Pulmonary artery endothelial cell (primary cell): ENCODE results near the gene RIBC2. TPM values are rescaled to one million over a fixed set of nuclear protein-coding genes. Genes with fewer than 3 reads are reported as not detected.
"Not testable (repeated sequence)": the region's sequence is repeated elsewhere in the genome, so short reads cannot be mapped to it uniquely, and the experiment has no call there.

ENCODE experiments used
- DNase-seq: peaks from one replicate; pipeline ENCODE4 v3.0.0-alpha.2; 2011; ENCODE audit warnings: low read depth, low spot score
- total RNA-seq: library from RNA; depleted of rRNA; stranded (reverse); fragments of >200 nt; gene quantifications from 2 replicates; pipeline ENCODE4 v1.2.3, GENCODE V29; 2014

Gene RIBC2
- total RNA-seq, 1 donor from 2014 or later = 0.86 TPM

- no peak for DNase-seq
Observed at GRCh38 chr22:45448431-45448830, 34.9 kb downstream of the RIBC2 start.

DNA sequence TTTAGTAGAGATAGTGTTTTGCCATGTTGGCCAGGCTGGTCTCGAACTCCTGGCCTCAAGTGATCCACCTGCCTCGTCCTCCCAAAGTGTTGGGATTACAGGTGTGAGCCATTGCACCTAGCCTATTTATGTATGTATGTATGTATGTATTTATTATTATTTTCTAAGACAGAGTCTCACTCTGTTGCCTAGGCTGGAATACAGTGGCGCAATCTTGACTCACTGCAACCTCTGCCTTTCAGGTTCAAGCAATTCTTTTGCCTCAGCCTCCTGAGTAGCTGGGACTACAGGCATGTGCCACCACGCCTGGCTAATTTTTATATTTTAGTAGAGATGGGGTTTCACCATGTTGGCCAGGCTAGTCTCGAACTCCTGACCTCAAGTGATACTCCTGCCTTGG lies 35.9 kb downstream of the RIBC2 start:
- not testable (repeated sequence) for DNase-seq

- no peak for DNase-seq
Observed at GRCh38 chr22:45450101-45450785, 36.8 kb downstream of the RIBC2 start.

GRCh38 chr22:45450921-45451651 lies 37.6 kb downstream of the RIBC2 start:
- no peak for DNase-seq

DNA sequence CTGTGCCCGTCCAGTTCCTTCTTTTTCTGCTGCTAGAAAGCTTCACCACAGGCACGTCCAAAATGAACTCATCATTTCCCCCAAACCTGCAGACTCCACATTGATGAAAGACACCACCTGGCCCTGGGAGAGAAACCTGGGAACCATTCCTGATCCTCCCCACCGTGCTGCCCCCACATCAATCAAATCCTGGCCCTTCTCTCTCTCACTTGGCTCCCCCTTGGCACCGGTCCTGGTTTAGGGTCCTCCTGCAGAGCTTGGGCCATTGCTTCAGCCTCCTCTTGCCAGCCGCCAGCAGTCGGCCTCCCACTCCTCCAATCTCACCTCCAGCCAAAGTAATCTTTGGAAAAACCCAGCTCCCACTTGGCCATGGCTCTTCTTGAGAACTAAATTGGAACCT lies 38.5 kb downstream of the RIBC2 start:
- DNase-seq = no peak

GRCh38 chr22:45452565-45453379 lies 39.3 kb downstream of the RIBC2 start:
- no peak for DNase-seq

- no peak for DNase-seq
Observed at GRCh38 chr22:45453764-45454163, 40.3 kb downstream of the RIBC2 start.

- DNase-seq = no peak
Observed at GRCh38 chr22:45454275-45454674, 40.8 kb downstream of the RIBC2 start.

GRCh38 chr22:45455212-45455611 lies 41.7 kb downstream of the RIBC2 start:
- no peak for DNase-seq

- DNase-seq = no peak
Observed at GRCh38 chr22:45455621-45456020, 42.1 kb downstream of the RIBC2 start.

DNA sequence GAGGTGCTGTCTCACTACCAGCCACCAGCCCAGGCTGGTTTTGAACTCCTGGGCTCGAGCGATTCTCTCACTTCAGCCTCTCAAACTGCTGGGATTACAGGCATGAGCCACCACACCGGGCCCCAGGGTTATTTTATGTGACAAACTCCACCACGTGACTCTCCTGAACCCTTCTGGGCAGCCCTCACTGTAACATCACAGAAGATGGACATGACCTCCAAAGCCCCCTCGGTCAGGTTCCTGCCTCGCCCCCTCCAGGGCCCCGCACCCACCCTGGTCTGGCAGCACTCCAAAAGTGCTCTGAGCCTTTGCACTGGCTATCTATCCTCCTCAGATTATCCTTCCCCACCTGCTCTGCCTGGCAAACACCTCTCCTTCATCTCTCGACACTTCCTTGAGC lies 43.3 kb downstream of the RIBC2 start:
- no peak for DNase-seq

DNA sequence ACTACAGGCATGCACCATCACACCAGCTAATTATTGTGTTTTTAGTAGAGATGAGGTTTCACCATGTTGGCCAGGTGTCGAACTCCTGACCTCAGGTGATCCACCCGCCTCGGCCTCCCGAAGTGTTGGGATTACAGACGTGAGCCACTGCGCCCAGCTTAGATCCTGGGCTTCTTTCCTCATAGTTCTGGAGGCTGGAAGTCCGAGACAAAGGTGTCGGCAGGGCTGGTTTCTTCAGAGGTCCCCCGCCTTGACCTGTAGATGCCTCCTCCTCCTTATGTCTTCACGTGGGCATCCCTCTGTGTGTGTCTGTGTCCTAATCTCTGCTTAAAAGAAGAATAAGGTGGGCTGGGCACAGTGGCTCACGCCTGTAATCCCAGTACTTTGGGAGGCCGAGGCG lies 45.0 kb downstream of the RIBC2 start:
- DNase-seq = no peak

GRCh38 chr22:45459235-45459634 lies 45.7 kb downstream of the RIBC2 start:
- DNase-seq = no peak

- DNase-seq = no peak
Observed at GRCh38 chr22:45460288-45461109, 47.0 kb downstream of the RIBC2 start.

- DNase-seq = no peak
Observed at GRCh38 chr22:45462034-45462655, 48.7 kb downstream of the RIBC2 start.

DNA sequence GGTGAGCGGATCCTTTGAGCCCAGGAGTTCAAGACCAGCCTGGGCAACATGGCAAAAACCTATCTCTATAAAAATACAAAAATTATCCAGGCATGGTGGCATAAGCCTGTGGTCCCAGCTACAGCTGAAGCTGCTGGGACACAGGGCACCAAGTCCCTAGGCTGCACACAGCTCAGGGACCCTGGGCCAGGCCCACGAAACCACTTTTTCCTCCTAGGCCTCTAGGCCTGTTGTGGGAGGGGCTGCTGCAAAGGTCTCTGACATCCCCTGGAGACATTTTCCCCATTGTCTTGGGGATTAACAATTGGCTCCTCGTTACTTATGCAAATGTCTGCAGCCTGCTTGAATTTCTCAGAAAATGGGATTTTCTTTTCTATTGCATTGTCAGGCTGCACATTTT lies 50.2 kb downstream of the RIBC2 start:
- DNase-seq = not testable (repeated sequence)

DNA sequence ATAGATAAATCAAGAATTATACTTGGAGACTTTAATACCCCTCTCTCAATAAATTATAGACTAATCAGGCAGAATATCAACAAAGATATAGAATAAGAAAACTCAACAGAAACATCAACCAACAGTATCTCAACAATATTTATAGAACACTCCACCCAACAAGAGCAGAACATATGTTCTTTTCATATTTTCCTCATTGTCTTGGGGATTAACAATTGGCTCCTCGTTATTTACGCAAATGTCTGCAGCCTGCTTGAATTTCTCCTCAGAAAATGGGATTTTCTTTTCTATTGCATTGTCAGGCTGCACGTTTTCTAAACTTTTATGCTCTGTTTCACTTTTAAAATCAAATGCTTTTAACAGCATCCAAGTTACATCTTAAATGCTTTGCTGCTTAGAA lies 52.1 kb downstream of the RIBC2 start:
- DNase-seq = no peak

DNA sequence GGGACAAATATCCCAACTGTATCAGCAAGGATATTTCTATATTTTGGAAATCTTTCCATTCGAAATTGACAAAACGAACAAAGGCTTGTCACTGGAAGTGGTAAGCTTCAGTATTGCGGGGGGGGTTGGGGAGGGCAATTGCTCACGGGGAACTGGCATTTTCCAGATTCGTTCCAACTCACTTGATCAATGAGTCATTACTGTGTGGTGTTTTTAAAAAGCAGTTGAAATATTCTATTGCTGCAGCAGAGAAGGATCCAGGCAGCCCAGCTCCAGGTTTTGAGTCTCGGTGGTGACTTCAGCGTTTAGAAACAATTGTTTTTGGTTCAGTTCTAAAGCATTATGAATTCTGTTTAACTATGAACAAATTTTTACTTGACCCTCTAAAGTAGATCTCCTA lies 55.4 kb downstream of the RIBC2 start:
- no peak for DNase-seq

GRCh38 chr22:45469281-45470073 lies 56.0 kb downstream of the RIBC2 start:
- no peak for DNase-seq

DNA sequence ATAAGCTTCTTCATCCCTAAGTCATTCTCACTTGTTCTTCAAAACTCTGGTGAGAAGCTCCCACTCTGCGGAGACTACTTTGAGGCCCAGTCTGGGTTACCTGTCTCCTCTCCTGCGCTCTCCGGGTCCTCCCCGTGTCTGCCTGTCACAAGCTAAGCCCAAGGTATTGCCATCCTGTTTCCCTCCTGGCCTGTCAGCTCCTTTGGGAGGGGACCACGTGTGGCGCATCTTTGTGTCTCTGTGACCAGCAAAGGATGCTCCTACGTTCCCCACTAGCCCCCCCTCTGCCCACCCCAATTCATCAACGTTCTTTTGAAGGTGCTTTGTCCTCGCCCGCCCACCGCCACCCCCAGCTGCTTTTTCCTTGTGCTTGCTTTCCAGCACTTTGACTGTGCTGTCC lies 57.4 kb downstream of the RIBC2 start:
- DNase-seq = no peak
